OCI-LY1 (cell line): Measurements from ENCODE around the gene YTHDF2.
"Not testable (repeated sequence)": the region's sequence is repeated elsewhere in the genome, so short reads cannot be mapped to it uniquely, and the experiment has no call there.

Experiments
- H2AFZ ChIP-seq: fragments of 200-600 bp; sonication (generic), shearing (Covaris generic); 2 replicates; pipeline ENCODE4 v1.6.0; 2014; ENCODE audit warnings: antibody characterized with exemption, mild to moderate bottlenecking, low read length
- H3F3A ChIP-seq: fragments of 200-600 bp; sonication (generic), shearing (Covaris generic); 2 replicates; pipeline ENCODE4 v1.6.0; 2014; ENCODE audit warnings: mild to moderate bottlenecking, antibody characterized with exemption, low read length, moderate library complexity; ENCODE audit not compliant: insufficient read depth
- H3K27ac ChIP-seq: fragments of 200-600 bp; sonication (generic); 2 replicates; pipeline ENCODE4 v1.5.1; 2014; ENCODE audit warnings: low read length, mixed run types, mild to moderate bottlenecking, low read depth; ENCODE audit not compliant: poor library complexity, severe bottlenecking
- H3K27me3 ChIP-seq: fragments of 200-600 bp; sonication (generic); 2 replicates; pipeline ENCODE4 v1.6.0; 2014; ENCODE audit warnings: antibody characterized with exemption, mild to moderate bottlenecking, low read length, moderate library complexity; ENCODE audit not compliant: insufficient read depth
- H3K36me3 ChIP-seq: fragments of 200-600 bp; sonication (generic); 2 replicates; pipeline ENCODE4 v1.6.1; 2014; ENCODE audit warnings: mild to moderate bottlenecking, antibody characterized with exemption, low read length, moderate library complexity, mixed read lengths; ENCODE audit not compliant: insufficient read depth
- H3K4me1 ChIP-seq: fragments of 200-600 bp; sonication (generic); 2 replicates; pipeline ENCODE4 v1.5.1; 2014; ENCODE audit warnings: mild to moderate bottlenecking, low read length, moderate library complexity; ENCODE audit not compliant: insufficient read depth, severe bottlenecking
- H3K4me2 ChIP-seq: fragments of 200-600 bp; sonication (generic), shearing (Covaris generic); 2 replicates; pipeline ENCODE4 v1.6.1; 2014; ENCODE audit warnings: low read length
- H3K4me3 ChIP-seq: fragments of 200-600 bp; sonication (generic); 2 replicates; pipeline ENCODE4 v1.5.1; 2014; ENCODE audit warnings: low read length, low read depth, mild to moderate bottlenecking, mixed read lengths; ENCODE audit not compliant: poor library complexity, severe bottlenecking
- H3K79me2 ChIP-seq: fragments of 200-600 bp; shearing (Covaris generic); 2 replicates; pipeline ENCODE4 v1.6.1; 2016; ENCODE audit warnings: mixed run types, low read length, mixed read lengths; ENCODE audit not compliant: insufficient read depth
- H3K9ac ChIP-seq: fragments of 200-600 bp; sonication (generic), shearing (Covaris generic); 2 replicates; pipeline ENCODE4 v1.6.1; 2014; ENCODE audit warnings: mild to moderate bottlenecking, low read length, mixed read lengths
- H3K9me2 ChIP-seq: fragments of 200-600 bp; sonication (generic), shearing (Covaris generic); 2 replicates; pipeline ENCODE4 v1.6.1; 2014; ENCODE audit warnings: low read depth, mild to moderate bottlenecking, low read length, mixed read lengths
- H3K9me3 ChIP-seq: fragments of 200-600 bp; shearing (Covaris generic); 2 replicates; pipeline ENCODE4 v1.6.1; 2014; ENCODE audit warnings: low read length, mixed read lengths
- H4K20me1 ChIP-seq: fragments of 200-600 bp; sonication (generic), shearing (Covaris generic); 2 replicates; pipeline ENCODE4 v1.6.0; 2016; ENCODE audit warnings: mild to moderate bottlenecking, low read length; ENCODE audit not compliant: insufficient read depth
- CTCF ChIP-seq: fragments of 200-600 bp; sonication (generic), shearing (Covaris generic); IDR thresholded peaks from 2 replicates; pipeline ENCODE4 v1.5.1; 2017; ENCODE audit warnings: mild to moderate bottlenecking, antibody characterized with exemption, low read length, moderate library complexity, mixed read lengths
- EZH2 ChIP-seq: fragments of 200-600 bp; sonication (generic), shearing (Covaris generic); IDR thresholded peaks from 2 replicates; pipeline ENCODE4 v1.8.0; 2017; ENCODE audit warnings: borderline replicate concordance, mixed run types, mild to moderate bottlenecking, antibody characterized with exemption, low read length, moderate library complexity, mixed read lengths

YTHDF2 gene

DNA sequence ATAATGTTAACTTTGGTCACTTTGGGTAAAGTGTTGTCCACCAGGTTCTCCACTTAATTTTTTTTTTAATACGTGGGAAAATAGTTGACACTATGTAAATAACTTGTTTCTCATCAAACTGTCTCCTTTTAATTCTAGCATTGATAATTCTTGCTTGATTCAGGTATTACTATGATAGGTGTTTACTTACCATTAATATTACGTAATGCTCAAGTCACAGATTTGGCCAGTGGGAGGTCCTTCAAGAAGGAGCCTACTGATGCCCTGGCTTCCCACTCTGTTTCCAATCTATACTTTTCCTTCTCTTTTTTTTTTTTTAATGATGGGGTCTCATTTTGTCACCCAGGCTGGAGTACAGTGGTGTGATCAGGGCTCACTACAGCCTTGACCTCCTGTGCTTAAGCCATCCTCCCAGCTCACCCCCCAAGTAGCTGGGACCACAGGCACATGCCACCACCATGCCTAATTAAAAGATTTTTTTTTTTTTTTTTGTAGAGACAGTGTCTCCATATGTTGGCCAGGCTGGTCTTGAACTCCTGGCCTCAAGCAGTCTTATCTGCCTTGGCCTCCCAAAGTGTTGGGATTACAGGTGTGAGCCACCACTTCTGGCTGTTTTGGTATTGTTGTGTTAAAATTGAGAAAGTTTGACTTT, 29.9 kb downstream of the YTHDF2 start:
- no peaks in the 10 kb centered on the region for H3F3A ChIP-seq
- H3K4me2 ChIP-seq: no peak overlapping the region
- H3K36me3 ChIP-seq: peaks cover 59% of the 10 kb centered on the region
- no peak overlapping the region for H3K9ac ChIP-seq
- no peak overlapping the region for H3K27ac ChIP-seq
- no peak overlapping the region for H2AFZ ChIP-seq
- H3K79me2 ChIP-seq: peaks cover 57% of the 10 kb centered on the region
- H4K20me1 ChIP-seq: no peaks in the 10 kb centered on the region
- no peak overlapping the region for H3K4me3 ChIP-seq
- H3K27me3 ChIP-seq: no peaks in the 10 kb centered on the region
- TF ChIP-seq EZH2: no peak
- no peak for TF ChIP-seq CTCF
- no peaks in the 10 kb centered on the region for H3K9me2 ChIP-seq
- H3K9me3 ChIP-seq: no peaks in the 10 kb centered on the region
- H3K4me1 ChIP-seq: no peaks in the 10 kb centered on the region

DNA sequence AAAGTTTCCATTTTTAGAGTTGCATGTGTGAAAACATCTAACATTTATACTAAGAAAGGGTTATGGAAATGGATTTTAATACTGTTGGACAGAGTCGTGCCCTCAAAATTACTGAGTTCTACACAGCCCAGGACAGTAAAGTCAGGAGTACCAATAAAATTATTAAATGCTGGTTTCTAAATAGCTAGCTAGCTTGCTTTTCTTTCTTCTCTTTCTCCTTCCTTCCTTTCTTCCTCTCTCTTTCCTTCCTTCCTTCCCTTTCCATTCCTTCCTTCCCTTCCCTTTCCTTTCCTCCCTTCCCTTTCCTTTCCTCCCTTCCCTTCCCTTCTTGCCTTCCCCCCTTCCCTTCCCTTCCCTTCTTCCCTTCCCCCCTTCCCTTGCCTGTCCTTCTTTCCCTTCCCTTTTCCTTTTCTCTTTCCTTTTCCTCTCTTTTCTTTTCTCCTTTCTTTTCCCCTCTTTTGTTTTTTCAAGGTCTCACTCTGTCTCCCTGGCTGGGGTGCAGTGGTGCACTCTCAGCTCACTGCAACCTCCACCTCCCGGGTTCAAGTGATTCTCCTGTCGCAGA, 33.9 kb downstream of the YTHDF2 start:
- Histone ChIP-seq H3K36me3 (peaks cover 57% of the 10 kb centered on the region), H3K79me2 (peaks cover 21% of the 10 kb centered on the region), H3K9me2 (no peaks in the 10 kb centered on the region), H2AFZ (no peak overlapping the region), H3K4me2 (no peak overlapping the region), H3K27me3 (no peaks in the 10 kb centered on the region), H4K20me1 (no peaks in the 10 kb centered on the region), H3K27ac (no peak overlapping the region), H3K4me1 (no peaks in the 10 kb centered on the region), H3K4me3 (no peak overlapping the region), H3F3A (no peaks in the 10 kb centered on the region; the same call in 1 of the 2 replicates), H3K9me3 (no peaks in the 10 kb centered on the region), H3K9ac (no peak overlapping the region)
- TF ChIP-seq EZH2: no peak
- no peak for TF ChIP-seq CTCF

- H3K9ac ChIP-seq, H4K20me1 ChIP-seq: not testable (repeated sequence)
- H3K36me3 ChIP-seq: peaks cover 44% of the 10 kb centered on the region
Observed at GRCh38 chr1:28771921-28772320, 35.2 kb downstream of the YTHDF2 start.

GRCh38 chr1:28773105-28773504, 36.4 kb downstream of the YTHDF2 start:
- H3K4me1 ChIP-seq: no peaks in the 10 kb centered on the region
- H3K9ac ChIP-seq: no peak overlapping the region
- no peak overlapping the region for H3K4me2 ChIP-seq
- H3K36me3 ChIP-seq: peaks cover 40% of the 10 kb centered on the region
- no peaks in the 10 kb centered on the region for H4K20me1 ChIP-seq
- H3K27me3 ChIP-seq: no peaks in the 10 kb centered on the region
- no peaks in the 10 kb centered on the region for H3K9me3 ChIP-seq
- no peak overlapping the region for H2AFZ ChIP-seq
- no peak for TF ChIP-seq EZH2
- no peak for TF ChIP-seq CTCF
- peaks cover 5% of the 10 kb centered on the region; the same call in 1 of the 2 replicates for H3K79me2 ChIP-seq
- no peak overlapping the region for H3K4me3 ChIP-seq
- no peaks in the 10 kb centered on the region; the same call in 1 of the 2 replicates for H3F3A ChIP-seq
- no peaks in the 10 kb centered on the region for H3K9me2 ChIP-seq
- no peak overlapping the region for H3K27ac ChIP-seq

More at GRCh38 chr1:28771921-28772320, 35.2 kb downstream of the YTHDF2 start:
- not testable (repeated sequence) for H3K79me2 ChIP-seq, H3K4me2 ChIP-seq, H3K4me1 ChIP-seq, H3K27me3 ChIP-seq, H3K9me2 ChIP-seq, H3K4me3 ChIP-seq, H3K27ac ChIP-seq, H2AFZ ChIP-seq, H3F3A ChIP-seq, H3K9me3 ChIP-seq
